HL-60 (cell line): ENCODE results near the gene ATIC.

Experiments used
- DNase-seq, 2 experiments: peaks; one replicate each; pipeline ENCODE4 v3.0.0-alpha.2; 2010 to 2020; ENCODE audit warnings: low read depth in 1 of 2, low spot score in 1 of 2
- H3K27ac ChIP-seq: fragments of 250-450 bp; sonication (Bioruptor Pico); replicated peaks from 2 replicates; pipeline ENCODE4 v1.5.1; 2020; ENCODE audit warnings: mild to moderate bottlenecking, moderate library complexity
- H3K27me3 ChIP-seq: fragments of 250-450 bp; sonication (Bioruptor Pico); 2 replicates; pipeline ENCODE4 v1.5.1; 2021; ENCODE audit warnings: mild to moderate bottlenecking, moderate library complexity; ENCODE audit not compliant: insufficient read depth, poor library complexity, severe bottlenecking
- H3K4me3 ChIP-seq: replicated peaks from 2 replicates; pipeline ENCODE4 v1.5.1; 2011; ENCODE audit warnings: mild to moderate bottlenecking, control low read depth, low read length; ENCODE audit not compliant: insufficient read depth
- CTCF ChIP-seq: IDR thresholded peaks from one replicate; pipeline ENCODE4 v1.5.1; 2011; ENCODE audit warnings: low read length, control low read depth, inconsistent platforms; ENCODE audit not compliant: insufficient read depth
- GABPA ChIP-seq: IDR thresholded peaks from 2 replicates; pipeline ENCODE4 v1.6.1; 2012; ENCODE audit warnings: low read depth
- POLR2AphosphoS5 ChIP-seq: IDR thresholded peaks from 2 replicates; pipeline ENCODE4 v1.6.1; 2012; ENCODE audit warnings: low read depth
- REST ChIP-seq: IDR thresholded peaks from 2 replicates; pipeline ENCODE4 v1.6.1; 2012; ENCODE audit warnings: low read depth; ENCODE audit not compliant: insufficient replicate concordance
- SPI1 ChIP-seq: IDR thresholded peaks from 2 replicates; pipeline ENCODE4 v1.6.1; 2012; ENCODE audit warnings: low read depth, mild to moderate bottlenecking, borderline replicate concordance

Gene ATIC

GRCh38 chr2:215368493-215368809, 56.6 kb downstream of the ATIC start:
- no peaks in the 10 kb centered on the region for H3K27me3 ChIP-seq
- no peak for DNase-seq
- no peak overlapping the region for H3K4me3 ChIP-seq
- H3K27ac ChIP-seq: no peak overlapping the region
- no peak for TF ChIP-seq POLR2AphosphoS5
- TF ChIP-seq SPI1: no peak
- TF ChIP-seq REST: no peak
- TF ChIP-seq CTCF: no peak
- no peak for TF ChIP-seq GABPA

GRCh38 chr2:215369181-215369760, 57.4 kb downstream of the ATIC start:
- DNase-seq: no peak
- no peaks in the 10 kb centered on the region for H3K27me3 ChIP-seq
- TF ChIP-seq POLR2AphosphoS5 (no peak), SPI1 (no peak), REST (no peak), CTCF (no peak), GABPA (no peak)
- no peak overlapping the region for H3K27ac ChIP-seq
- no peak overlapping the region for H3K4me3 ChIP-seq

GRCh38 chr2:215370112-215370965, 58.5 kb downstream of the ATIC start:
- no peaks in the 10 kb centered on the region for H3K27me3 ChIP-seq
- no peak overlapping the region for H3K4me3 ChIP-seq
- TF ChIP-seq CTCF (no peak), SPI1 (no peak), REST (no peak)
- H3K27ac ChIP-seq: no peak overlapping the region
- no peak for DNase-seq
